ENCODE results near the gene CELA2A.

CELA2A gene

GRCh38 chr1:15456313-15456954, at the start of gene CELA2A:
Gene CELA2A (plus strand): TSS chr1:15456732. CDS start chr1:15456754, 22 bp downstream.
- no peak for DNase-seq (ENCODE audit: low spot score)

GRCh38 chr1:15407580-15407979, 49.0 kb upstream of the CELA2A start:
- DNase-seq (ENCODE audit: low spot score): no peak

- DNase-seq (ENCODE audit: low spot score): no peak
These were observed 47.6 kb upstream of the CELA2A start for GRCh38 chr1:15408890-15409387.

- peak; percentile 93 for DNase-seq (ENCODE audit: low spot score)
These were observed 46.9 kb upstream of the CELA2A start, which contains the start of gene EFHD2 for GRCh38 chr1:15409388-15410222. Gene EFHD2 (plus strand): TSS chr1:15409888. CDS start chr1:15409972, 84 bp downstream.

GRCh38 chr1:15410223-15410883, 46.2 kb upstream of the CELA2A start:
- peak; percentile 44 for DNase-seq (ENCODE audit: low spot score)

DNA sequence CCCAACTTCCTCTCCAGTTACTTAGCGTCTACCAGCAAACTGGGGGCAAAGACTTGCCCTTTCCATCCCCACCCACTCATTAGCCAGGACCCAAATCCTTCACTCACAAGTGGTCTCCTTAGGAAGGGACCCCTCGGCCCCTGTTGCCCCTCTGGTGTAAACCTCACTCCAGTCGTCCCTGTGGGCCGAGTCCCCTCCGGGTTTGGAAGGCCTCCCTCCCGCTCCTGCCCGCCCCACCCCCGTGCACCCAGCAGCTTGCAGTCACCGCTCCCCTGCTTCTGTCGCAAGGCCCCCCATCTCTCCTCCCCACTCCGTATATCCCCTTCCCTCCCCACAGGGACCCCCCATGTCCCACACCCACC, 45.7 kb upstream of the CELA2A start:
- no peak for DNase-seq (ENCODE audit: low spot score)

DNA sequence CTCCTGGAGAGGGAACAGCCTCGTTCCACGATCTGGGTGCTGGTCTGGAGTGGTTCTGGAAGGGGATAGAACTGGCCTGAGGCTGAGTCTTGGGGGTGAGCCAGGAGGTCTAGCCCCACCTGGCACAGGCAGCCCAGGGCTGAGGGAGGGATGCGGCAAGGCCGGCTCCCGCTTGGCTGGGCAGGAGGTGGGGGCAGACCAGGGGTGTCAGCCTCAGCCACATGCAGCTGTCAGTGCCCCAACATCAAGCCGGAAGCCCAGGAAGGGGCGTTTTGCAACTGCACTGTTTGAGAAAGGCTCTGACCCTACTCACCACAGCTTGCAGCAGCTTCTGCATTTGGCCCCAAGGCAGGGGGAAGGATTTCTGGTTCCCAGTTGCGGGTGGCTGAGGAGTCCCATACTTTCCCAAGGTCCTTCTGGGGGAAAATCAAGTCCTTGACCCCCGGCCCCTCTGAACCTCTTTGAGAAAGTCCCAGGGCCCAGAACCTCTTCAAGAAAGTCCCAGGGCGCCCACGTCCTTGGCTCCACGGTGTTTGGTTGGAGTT, 44.9 kb upstream of the CELA2A start:
- no peak for DNase-seq (ENCODE audit: low spot score)

DNA sequence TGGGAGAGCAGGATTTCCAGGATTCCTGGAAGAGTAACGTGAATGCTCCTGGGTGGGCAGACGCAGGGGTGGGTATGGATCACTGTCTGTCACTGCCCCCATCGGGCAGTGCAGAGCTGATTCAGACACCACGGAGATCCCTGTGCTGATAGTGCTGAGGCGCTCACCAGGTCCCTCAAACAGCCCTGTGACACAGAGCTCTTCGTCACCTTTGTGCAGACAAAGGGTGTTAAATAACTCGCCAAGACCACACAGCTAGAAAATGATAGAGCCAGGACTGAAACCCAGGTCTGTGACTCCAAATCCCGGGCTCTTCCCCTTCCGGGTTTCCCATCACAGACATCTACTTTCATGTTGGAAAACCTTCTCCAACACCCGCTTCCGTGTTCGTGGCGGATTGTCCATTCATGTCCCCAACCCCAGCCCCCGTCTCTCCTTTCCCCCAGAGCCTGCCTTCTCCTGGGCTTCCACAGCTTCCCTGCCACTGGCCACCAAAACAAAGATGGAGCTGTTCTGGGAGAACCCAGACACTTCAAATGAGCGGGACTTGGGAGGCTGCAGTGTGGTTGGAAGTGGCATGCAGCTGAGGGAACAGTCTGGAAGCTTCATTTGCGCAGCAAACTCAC, 44.2 kb upstream of the CELA2A start:
- no peak for DNase-seq (ENCODE audit: low spot score)

GRCh38 chr1:15412843-15413242, 43.7 kb upstream of the CELA2A start:
- no peak for DNase-seq (ENCODE audit: low spot score)

DNA sequence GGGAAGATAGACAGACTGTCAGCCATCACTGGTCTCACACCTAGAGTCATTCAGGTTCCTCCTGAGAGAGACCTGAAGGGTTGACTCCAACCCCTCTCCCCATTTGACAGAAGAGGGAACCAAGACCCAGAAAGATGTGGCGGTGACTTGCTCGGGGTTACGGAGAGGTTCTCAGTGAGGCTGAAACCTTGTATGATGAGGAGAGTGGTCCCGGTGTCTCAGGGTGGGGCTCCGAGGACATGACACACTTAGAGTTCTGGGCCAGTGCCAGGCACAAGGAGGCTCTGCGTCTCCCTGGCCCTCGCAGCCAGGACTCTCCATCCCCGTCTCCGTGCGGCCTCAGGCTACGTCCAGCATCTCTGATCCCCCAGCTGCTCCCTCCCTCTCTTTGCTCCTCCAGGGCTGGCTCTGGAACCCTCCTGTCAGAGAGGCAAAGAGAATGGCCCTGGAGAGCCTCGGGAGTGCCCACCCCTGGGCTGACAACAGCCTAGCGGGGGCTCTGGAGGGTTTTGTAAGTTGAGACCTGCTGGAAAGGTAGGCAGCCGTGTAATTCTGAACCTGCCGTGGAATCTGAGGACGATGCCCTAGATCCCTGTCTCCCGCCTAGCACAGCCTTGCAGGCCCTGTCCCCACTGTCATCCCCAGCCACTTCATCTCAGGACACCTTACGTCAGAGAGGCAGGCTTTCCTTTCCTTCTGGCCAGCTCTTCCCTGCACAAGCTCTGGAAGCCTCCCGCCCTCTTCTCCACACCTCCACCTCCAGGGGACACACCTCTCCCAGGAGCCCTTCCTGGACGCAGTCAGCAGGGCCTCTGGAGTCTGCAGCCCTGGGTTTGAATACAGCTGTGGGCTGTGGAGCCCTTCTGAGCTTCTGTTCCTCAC, 42.7 kb upstream of the CELA2A start:
- no peak for DNase-seq (ENCODE audit: low spot score)

GRCh38 chr1:15414445-15414983, 42.0 kb upstream of the CELA2A start:
- no peak for DNase-seq (ENCODE audit: low spot score)

DNA sequence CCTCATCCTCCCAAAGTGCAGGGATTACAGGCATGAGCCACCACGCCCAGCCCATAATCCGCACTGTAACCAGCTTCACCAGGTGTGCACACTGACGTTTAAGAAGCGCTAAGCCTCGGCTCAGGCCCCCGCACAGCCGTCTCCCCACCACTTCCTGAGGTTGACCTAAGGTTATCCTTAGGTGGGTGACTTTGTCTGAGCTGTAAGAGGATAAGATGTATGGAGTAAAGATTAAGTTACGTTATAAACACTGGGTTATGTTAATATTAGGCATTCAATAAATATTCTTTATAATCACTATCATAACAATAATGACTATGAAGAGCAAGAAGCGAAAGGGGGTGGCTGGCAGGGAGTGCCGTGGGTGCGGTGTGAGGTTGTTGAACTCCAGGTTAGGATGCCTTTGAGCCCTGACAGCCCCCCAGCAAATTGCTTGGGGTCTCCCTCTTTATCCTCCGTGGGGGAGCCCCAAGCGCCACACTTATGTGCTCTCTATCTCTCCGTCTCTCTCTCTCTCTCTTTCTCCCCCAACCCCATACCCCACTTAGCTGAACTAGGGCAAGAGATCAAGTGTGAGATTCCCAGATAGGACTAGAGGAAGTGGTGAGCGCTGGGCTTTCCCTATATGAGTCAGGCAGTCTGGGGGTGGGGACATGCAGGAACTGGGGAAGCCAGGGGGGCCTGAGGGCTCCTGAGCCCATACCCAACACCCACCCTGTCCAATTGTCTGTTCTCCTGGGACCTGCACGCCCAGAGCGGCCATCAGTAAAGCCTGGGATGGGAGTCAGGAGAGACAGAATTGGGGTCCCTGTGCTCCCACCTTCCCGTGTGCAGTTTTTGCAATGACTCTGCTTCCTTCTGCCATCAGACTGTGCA, 39.2 kb upstream of the CELA2A start:
- DNase-seq (ENCODE audit: low spot score): peak; percentile 65

DNA sequence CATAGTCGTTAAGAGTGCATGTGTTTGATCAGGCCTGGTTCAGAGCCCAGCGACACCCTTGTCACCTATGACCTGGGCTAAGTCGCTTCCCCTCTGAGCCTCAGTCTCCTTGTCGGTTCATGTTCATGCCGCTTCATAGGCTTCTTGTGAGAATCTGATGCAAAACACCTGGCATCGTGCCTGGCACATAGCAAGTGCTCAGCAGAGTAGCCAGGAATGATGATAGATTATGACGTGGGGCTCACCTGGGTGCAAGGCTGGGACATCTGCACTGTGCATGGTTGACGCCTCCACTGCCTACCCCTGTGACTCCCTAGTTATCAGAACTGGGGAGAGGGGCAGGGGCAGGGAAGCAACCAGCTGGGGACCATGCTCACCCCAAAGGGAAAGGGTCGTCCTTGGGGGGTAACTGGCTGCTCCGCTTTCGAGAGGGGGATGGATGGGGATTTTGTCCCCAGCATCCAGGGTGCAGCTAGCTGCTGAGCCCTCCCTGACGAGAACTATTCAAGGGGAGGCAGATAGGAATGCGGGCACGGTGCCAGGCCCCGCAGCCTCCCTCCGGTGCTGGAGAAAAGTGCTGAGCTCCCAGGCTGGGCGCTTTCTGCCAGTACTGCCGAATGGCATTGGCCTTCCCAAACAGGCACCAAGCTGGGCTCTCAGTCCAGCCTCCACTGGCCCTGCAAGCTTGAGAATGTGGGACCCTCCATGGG, 37.6 kb upstream of the CELA2A start:
- no peak for DNase-seq (ENCODE audit: low spot score)

DNA sequence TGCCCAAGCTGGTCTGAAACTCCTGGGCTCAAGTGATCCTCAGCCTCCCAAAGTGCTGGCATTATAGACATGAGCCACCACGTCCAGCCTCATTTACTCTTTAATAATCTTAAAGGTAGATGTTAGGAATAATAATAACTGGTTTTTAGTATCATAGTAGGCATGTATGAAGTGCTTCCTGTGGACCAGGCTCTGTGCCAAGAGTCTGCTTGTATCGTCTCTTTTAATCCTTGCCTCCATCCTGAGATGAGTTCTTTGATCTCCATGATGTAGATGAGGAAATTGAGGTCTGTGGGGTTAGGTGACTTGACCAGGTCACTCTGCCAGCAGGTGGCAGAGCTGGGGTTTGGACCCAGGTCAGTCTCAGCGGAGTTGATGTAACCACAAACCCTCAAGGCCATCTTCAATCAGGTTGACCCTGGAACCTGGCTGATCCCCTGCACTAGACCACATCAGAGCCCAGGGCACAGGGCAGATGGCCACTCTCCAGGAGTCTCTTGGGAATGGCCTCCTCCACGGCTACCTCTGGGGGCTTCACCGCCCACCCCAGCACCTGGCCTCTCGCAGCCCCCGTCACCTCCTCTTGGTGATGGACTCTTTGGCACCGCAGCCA, 35.6 kb upstream of the CELA2A start:
- DNase-seq (ENCODE audit: low spot score): no peak

DNA sequence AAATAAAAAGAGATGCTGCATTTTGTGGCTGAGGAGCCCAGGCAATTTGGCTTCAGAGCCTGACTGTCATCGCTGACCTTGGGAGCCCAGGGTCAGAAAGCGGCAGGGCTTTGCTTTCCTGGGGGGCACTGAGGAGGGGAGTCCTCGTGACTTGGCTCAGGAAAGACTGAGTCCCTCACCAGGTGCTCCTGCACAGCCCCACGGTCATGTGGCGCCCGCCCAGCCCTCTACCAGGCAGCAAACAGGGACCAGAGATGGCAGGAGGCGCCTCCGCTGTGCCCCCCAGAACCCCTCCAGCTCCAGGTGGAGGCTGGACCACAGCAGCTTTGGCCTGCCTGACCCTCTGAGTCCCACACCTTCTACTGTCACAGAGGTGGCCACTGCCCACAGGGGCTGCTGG, 33.7 kb upstream of the CELA2A start:
- no peak for DNase-seq (ENCODE audit: low spot score)

DNA sequence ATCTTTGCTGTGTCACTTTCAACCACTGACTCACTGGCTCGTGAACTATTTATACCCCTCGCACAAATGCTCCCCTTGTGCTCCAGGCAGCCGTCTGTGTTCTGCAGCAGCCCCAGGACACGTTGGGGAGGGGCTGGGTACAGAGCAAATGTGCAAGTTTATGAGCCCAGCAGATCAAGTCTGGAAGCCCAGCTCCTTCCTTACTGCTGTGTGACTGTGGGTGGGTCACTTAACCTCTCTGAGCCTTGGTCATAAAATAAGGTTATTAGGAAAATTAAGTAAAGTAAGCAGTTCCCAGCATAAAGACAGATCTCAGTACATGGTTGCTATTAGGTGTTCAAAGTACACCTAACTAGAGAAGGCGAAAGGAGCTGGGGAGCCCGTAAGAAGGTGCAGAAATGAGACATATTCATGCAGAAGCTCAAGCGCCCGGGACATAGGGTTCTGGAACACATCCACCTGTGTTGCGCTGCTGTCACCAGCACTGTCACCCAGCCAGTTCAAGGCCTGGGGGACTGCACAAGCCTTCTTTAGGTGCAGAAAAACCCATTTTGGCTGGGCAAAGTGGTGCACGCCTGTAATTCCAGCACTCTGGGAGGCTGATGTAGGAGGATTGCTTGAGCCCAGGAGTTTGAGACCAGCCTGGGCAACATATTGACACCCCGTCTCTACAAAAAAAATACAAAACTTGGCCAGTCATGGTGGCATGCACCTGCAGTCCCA, 33.0 kb upstream of the CELA2A start:
- no peak for DNase-seq (ENCODE audit: low spot score)

- no peak for DNase-seq (ENCODE audit: low spot score)
These were observed 32.3 kb upstream of the CELA2A start for GRCh38 chr1:15424146-15424667.

DNA sequence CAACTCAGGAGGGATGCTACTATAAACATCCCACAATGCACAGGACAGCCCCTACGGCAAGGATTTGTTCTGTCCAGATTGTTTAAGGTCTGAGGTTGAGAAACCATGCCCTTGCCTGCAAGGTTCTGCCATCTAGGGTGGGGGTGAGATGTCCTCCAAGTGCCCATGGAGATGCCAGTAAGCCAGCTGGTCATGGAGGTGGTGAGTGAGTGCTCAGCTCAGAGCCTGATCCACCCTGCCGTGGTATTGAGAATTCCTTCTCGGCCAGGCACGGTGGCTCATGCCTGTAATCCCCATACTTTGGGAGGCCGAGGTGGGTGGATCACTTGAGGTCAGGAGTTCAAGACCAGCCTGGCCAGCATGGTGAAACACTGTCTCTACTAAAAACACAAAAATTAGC, 31.6 kb upstream of the CELA2A start:
- DNase-seq (ENCODE audit: low spot score): no peak

Measured in D341Med (cell line).